Mononuclear cell (primary cell): Measurements from ENCODE around the gene B3GALT2. TPM values are rescaled to one million over a fixed set of nuclear protein-coding genes. Genes with fewer than 3 reads are reported as not detected.
"Not testable (repeated sequence)": the region's sequence is repeated elsewhere in the genome, so short reads cannot be mapped to it uniquely, and the experiment has no call there.

ENCODE experiments used
- H3K27me3 ChIP-seq: 2 replicates; pipeline ENCODE4 v1.6.0; 2011; ENCODE audit warnings: low read length, control low read depth; ENCODE audit not compliant: insufficient read depth
- H3K4me1 ChIP-seq: 2 replicates; pipeline ENCODE4 v1.5.1; 2011; ENCODE audit warnings: mild to moderate bottlenecking, low read length, control low read depth; ENCODE audit not compliant: insufficient read depth
- H3K4me3 ChIP-seq: 2 replicates; pipeline ENCODE4 v1.5.1; 2011; ENCODE audit warnings: mild to moderate bottlenecking, low read length, moderate library complexity
- H3K9me3 ChIP-seq: 2 replicates; pipeline ENCODE4 v1.5.1; 2011; ENCODE audit warnings: low read depth, mild to moderate bottlenecking, control low read depth, low read length
- total RNA-seq: library from RNA; depleted of rRNA; stranded (reverse); fragments of >200 nt; gene quantifications from one replicate; pipeline ENCODE4 v1.2.3, GENCODE V29; 2012

B3GALT2 gene
- total RNA-seq, 1 donor: 0.31 TPM

DNA sequence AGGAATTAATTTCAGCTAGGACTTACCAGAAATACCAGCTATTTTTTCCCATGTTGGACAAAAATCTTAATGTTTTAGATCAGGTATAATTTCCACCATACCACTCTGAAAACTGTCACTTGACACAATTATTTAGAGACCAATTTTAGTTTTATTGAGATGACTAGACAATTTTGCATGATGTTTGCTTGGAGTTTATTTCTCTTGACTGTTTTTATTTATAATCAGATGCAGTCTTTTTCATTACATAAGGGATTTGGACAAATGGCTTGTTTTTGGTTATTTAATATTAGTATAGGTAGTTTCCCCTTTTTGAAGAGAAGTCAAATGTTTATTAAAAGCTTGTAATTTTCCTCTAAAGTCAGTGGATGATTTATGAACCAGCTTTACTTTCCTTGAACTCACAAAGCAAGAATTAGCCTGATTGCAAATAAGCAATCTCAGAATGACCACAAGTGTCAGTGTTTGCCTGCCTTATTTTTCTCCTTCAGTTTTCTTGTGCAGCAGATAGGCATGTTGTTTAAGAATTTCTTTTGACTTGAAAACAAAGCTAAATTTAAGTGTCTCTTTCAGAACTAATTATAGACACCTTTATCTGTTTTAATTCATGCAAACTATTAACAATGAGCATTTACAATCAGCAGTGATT, 3.8 kb upstream of the B3GALT2 start:
- no peaks in the 10 kb centered on the region for H3K9me3 ChIP-seq
- peaks cover 7% of the 10 kb centered on the region for H3K4me1 ChIP-seq
- no peak overlapping the region for H3K4me3 ChIP-seq
- no peaks in the 10 kb centered on the region for H3K27me3 ChIP-seq

DNA sequence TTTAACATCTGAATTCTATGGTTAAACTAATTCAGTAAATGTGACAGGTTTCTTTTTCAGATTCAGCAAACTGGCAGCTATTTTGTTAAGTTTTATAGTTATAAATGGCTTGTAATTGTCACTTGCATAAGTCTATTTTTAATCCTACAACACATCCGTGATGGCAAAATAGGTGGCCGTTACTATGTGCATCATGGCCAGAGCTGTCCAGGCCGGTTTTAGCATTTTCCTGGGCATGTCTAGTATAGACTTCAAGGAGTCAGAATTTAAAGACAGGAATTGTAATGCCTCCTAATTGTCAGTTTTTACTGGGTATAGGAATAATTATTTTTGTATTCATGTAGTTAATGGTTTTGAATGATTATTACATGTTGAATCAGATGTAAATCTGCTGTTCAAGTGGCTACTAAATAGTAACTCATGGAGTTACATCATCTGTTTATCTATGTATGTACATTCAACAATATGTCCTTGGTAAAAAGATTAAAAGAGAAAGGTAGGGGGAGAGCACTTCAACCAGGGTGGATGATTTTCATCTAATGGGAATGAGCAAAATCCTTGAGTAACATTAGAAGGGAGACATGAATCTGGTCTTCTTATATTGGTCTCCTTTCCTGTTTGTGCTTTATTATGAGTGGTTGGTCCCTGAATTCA, 3.2 kb upstream of the B3GALT2 start:
- Histone ChIP-seq H3K4me3 (no peak overlapping the region), H3K27me3 (no peaks in the 10 kb centered on the region), H3K4me1 (peaks cover 7% of the 10 kb centered on the region), H3K9me3 (no peaks in the 10 kb centered on the region)

DNA sequence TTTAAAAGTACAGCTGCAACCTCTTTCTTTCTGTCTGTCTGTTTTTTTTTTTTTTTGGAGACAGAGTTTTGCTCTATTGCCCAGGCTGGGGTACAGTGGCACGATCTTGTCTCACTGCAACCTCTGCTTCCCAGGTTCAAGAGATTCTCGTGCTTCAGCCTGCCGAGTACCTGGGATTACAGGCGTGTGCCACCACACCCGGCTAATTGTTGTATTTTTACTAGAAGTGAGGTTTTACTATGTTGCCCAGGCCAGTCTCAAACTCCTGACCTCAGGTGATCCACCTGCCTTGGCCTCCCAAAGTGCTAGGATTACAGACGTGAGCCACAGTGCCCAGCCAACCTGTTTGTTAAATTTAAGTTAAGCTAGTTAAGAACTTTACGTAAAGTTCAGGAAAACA, 2.5 kb upstream of the B3GALT2 start:
- H3K4me1 ChIP-seq, H3K4me3 ChIP-seq, H3K9me3 ChIP-seq, H3K27me3 ChIP-seq: not testable (repeated sequence)

DNA sequence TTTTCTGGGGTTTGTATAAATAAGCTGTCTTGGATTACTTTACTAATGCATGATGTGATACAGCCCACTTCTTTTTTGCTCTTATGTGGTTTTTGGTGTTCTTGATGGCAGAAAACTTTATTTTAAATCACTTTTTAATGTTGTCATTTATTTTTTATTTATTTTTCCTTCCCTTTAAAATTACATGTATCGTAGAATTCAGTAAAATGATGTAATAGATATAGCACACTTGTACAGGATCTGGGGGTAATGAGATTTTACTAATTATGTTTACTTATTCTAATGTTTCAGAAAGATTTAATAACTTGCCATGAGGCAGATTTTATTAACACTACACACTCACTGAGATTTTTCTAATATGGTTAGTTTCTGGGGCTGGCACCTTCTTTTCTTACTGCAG, 701 bp upstream of the B3GALT2 start:
- H3K4me1 ChIP-seq: peaks cover 7% of the 10 kb centered on the region
- H3K4me3 ChIP-seq: no peak overlapping the region
- H3K27me3 ChIP-seq: no peaks in the 10 kb centered on the region

DNA sequence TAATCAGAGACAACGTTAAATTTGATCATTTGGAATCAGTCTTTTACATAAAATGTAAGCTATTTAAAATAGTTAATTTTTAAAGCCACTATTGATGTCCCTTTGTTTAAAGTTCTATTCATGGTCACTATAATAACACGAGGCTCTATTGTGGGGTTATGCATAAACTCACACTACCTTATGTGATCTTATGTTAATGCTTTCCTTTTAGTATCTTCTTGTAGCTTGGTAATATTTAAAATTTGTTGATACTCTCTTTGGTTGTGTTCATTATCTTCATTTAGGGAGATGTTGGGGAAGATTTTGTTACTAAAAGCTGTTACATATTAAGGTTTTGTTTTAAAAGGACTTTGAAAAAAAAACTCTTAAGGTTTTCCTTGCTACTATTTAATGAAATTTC, 1.2 kb downstream of the B3GALT2 start:
- Histone ChIP-seq H3K4me1 (peaks cover 7% of the 10 kb centered on the region), H3K27me3 (no peaks in the 10 kb centered on the region), H3K4me3 (no peak overlapping the region), H3K9me3 (no peaks in the 10 kb centered on the region)

More for the DNA sequence above, 701 bp upstream of the B3GALT2 start:
- H3K9me3 ChIP-seq: no peaks in the 10 kb centered on the region

DNA sequence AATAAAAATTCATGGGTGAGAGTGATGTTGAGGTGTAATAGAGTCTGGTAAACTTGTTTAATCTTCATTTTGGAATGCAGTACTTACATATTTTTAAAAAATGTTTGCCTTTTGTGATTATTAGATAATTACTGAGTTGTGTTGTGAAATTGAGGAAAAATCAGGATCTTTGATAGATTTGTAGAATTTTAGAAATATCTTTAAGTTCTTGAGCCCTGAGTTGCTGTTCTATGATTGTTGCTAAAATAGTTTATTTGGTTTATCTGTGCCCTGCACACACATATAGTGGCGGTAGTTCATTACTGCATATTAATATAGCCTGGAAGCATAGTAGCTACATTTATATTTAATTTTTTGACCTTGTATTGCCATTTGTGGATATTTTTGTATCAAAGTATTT, 1.6 kb downstream of the B3GALT2 start:
- Histone ChIP-seq H3K4me3 (no peak overlapping the region), H3K27me3 (no peaks in the 10 kb centered on the region), H3K9me3 (no peaks in the 10 kb centered on the region), H3K4me1 (peaks cover 7% of the 10 kb centered on the region)

DNA sequence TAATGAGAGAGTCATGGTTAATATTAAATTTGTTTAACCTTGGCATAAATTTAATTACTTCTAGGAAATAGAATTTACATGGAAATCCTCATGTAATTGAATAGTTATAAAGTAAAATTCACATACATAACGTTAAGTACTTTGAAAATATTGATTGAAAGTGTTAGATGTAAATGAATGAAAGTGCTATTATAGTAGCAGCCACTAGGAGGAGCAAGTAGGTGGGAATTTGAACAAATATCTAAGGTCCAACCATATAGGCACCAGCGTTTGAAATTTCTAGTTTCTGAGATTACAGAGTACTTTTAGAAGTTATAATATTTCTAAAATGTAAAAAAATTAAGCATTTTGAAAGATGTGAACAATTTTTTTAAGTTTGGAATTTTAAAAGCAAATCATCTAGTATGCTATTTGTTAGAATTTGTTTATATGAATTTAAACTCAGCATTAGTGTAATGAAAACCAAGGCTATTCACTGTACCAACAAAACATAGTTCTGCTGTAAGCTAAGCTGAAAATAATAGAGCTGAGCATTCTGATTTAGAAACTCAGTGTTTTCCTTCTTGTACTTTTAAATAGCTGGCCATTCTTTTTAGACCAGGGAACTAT, 3.3 kb downstream of the B3GALT2 start:
- no peaks in the 10 kb centered on the region for H3K9me3 ChIP-seq
- H3K4me1 ChIP-seq: peaks cover 7% of the 10 kb centered on the region
- H3K4me3 ChIP-seq: no peak overlapping the region
- no peaks in the 10 kb centered on the region for H3K27me3 ChIP-seq

DNA sequence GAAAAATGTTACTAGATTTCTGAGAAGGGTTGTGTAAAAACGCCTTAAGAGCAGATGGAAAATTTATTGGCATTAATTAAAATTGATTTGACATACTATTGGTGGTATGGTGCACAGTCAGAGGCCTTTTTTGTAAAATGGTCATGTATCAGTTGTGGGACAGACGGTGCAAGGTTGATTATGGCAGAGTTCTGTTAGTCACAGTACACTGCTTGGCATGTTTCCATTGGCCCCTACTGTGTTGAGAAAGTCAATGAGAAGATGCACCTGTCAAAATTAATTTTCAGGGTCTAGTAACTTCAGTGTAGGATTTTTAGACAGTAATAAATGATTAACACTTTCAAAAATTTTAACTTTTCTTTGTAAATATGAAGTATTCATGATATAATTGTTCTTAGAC, 4.4 kb downstream of the B3GALT2 start:
- Histone ChIP-seq H3K27me3 (no peaks in the 10 kb centered on the region), H3K9me3 (no peaks in the 10 kb centered on the region), H3K4me1 (peaks cover 7% of the 10 kb centered on the region), H3K4me3 (no peak overlapping the region)

DNA sequence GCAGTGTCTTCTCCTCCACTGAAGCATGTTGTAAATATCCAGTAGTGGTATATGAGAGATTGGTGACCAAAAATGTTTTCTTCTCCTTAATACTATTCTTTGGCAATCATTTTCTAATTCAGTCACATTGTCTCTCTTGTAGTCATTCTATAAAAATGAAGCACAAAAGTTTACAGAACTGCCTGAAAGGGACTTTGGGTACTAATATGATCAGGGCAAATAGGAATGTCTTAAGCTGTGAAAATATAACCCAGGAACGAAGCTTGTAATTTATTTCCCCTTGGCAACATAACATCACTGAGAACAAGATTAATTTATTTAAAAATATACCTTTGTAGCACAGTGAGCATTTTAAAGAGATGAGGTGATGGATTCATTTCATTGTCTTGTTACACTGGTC, 4.9 kb downstream of the B3GALT2 start:
- no peak overlapping the region for H3K4me3 ChIP-seq

DNA sequence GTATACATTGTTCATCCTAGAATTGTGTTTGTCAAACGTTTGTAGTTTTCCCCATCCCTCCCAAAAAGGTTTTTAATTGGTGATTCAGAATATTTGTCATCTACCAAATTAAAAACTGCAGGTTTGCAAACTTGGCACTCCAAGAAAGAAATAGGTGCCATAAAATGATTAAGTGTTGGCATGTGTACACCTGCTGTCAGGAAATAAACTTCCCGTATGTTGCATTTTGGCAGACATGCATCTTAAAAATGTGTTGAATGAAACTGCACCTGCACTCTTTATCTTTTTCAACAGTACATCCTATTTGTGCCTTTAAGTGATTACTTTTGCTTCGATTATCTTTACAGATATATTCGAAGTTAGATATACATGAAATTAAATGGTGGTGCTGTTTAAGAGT, 7.3 kb downstream of the B3GALT2 start:
- H3K4me3 ChIP-seq: no peak overlapping the region
- no peaks in the 10 kb centered on the region for H3K9me3 ChIP-seq
- H3K4me1 ChIP-seq: no peaks in the 10 kb centered on the region

More for the DNA sequence above, 4.9 kb downstream of the B3GALT2 start:
- H3K9me3 ChIP-seq: no peaks in the 10 kb centered on the region
- no peaks in the 10 kb centered on the region for H3K27me3 ChIP-seq
- H3K4me1 ChIP-seq: peaks cover 6% of the 10 kb centered on the region

DNA sequence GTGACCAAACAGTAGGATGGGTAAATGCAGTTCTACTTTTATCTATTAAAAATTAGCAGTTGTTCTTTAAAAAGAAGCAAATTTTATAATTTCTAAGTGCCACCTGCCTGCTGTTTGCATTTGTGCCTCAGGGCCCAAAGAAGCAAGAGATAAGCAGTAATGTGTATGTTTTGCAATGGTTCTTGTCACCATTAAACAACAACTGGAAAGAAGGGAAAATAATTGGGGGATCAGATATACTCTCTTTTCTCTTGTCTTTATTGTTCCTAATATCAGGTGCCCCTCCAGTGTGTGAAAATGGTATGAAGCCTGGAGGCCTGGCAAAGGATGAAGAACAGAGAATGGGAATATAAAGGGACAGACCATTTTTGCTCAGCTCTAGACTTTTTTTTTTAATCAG, 9.6 kb downstream of the B3GALT2 start:
- no peaks in the 10 kb centered on the region for H3K9me3 ChIP-seq
- H3K27me3 ChIP-seq: no peaks in the 10 kb centered on the region
- no peak overlapping the region for H3K4me3 ChIP-seq
- H3K4me1 ChIP-seq: no peaks in the 10 kb centered on the region

More for the DNA sequence above, 7.3 kb downstream of the B3GALT2 start:
- H3K27me3 ChIP-seq: no peaks in the 10 kb centered on the region

DNA sequence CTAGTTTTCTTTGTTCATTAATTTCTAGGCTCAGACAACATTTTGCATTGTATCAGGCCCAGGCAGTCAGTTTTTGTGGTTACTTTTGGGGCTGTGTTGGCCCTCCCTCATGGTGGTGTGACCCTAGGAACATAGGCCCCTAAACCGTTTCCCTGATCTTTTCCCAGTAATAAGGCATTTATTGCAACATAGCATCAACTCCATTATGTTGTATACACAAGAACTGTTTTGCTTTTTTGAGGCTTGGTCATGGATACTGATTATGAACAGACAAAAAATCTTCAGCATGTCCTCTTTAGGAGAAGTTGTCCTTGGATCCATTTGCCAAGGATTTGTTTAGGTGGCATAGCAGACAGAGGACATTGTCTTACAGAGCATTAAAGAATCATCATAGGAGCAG, 10.3 kb downstream of the B3GALT2 start:
- no peaks in the 10 kb centered on the region for H3K27me3 ChIP-seq
- H3K4me3 ChIP-seq: no peak overlapping the region
- H3K9me3 ChIP-seq: no peaks in the 10 kb centered on the region
- no peaks in the 10 kb centered on the region for H3K4me1 ChIP-seq

DNA sequence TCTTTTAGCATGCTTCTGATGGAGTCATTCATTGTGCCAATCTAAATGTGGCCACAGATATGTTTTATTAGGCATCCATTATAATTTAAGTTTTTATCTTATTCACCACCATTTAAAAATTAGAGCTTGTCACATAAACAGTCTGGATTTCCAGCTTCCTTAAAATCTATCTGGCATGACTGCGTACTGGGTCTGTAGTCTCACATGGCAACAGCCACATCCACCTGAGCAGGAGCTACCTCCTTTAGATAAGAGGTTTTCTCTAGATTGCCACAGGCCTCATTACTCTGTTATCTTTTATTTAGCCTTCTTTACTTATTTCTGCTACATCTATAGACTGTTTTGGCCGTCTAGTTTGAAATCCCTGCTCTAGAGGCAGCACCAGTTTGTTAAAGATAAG, 29.1 kb downstream of the B3GALT2 start:
- no peak overlapping the region for H3K4me3 ChIP-seq
- H3K9me3 ChIP-seq: no peaks in the 10 kb centered on the region
- H3K4me1 ChIP-seq: no peaks in the 10 kb centered on the region
- H3K27me3 ChIP-seq: no peaks in the 10 kb centered on the region

DNA sequence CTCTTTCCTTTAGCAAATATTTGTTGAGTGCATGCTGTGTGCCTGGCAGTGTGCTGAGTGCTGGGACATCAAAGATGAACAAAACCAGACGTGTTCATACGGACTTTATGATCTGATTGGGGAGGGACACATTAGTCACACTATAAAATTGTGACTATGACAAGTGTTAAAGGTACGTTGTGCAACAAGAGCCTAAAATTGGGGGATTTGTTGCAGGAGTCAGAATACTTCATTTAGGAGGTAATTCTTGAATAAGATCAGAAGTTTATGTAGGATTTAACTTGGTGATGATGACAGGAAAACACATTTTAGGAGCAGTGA, 29.6 kb downstream of the B3GALT2 start:
- Histone ChIP-seq H3K9me3 (no peaks in the 10 kb centered on the region), H3K4me3 (no peak overlapping the region), H3K27me3 (no peaks in the 10 kb centered on the region), H3K4me1 (no peaks in the 10 kb centered on the region)

DNA sequence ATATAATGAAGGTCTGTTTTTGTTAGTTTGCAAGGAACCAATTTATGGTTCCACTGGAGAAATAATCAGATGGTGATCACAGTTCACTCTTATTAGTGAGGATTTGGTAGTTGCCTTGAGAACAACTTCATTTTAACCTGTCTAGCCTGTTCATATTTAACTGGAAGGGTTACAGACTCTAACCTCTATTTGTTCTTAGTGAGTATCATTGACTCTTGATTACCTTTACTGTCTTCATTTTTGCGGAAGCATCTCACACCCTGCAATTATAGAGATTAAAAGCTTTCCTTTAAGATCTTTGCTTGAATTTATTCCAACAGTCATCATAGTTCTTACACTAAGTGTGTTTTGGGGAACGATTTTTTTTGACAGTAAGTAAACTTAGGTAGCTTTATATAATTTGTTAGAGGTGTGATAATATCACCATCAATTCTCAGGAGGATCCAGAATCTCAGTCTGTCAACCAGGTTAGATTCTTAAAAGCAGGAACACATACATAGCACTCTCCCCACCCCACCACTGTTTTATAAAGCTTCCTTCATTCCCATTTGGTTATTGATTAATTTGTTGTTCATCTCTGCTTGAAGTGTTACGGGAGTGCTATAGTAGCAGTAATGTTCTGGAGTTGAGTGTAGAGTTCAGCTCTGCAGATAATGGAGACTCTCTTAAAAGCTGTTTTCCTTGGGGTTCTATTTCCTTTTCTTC, 30.1 kb downstream of the B3GALT2 start:
- Histone ChIP-seq H3K4me3 (no peak overlapping the region), H3K9me3 (no peaks in the 10 kb centered on the region), H3K27me3 (no peaks in the 10 kb centered on the region), H3K4me1 (no peaks in the 10 kb centered on the region)
